ENCODE data around the gene GALR1.

The GALR1 gene

GRCh38 chr18:77323640-77324299, 74.1 kb downstream of the GALR1 start:
- Histone ChIP-seq H3K4me3 (no peak overlapping the region), H3K4me2 (no peak overlapping the region), H3K27ac (no peak overlapping the region), H3K4me1 (peaks cover 4 to 18% (median 13%) of the 10 kb centered on the region in 10 experiments; a peak in 16 of 20 replicates), H4K20me1 (no peaks in the 10 kb centered on the region), H3K27me3 (no peaks in the 10 kb centered on the region), H3K9ac (no peak overlapping the region), H3K9me3 (replicated peaks in 1 of 11) (peaks cover 0 to 2% (median 0%) of the 10 kb centered on the region in 11 experiments; a peak in 3 of 22 replicates), H3K36me3 (no peaks in the 10 kb centered on the region)
- TF ChIP-seq Cebpa-rat (IDR thresholded peaks at IDR 0.05) = no peak
